Measurements from ENCODE around the gene FHOD1.

DNA sequence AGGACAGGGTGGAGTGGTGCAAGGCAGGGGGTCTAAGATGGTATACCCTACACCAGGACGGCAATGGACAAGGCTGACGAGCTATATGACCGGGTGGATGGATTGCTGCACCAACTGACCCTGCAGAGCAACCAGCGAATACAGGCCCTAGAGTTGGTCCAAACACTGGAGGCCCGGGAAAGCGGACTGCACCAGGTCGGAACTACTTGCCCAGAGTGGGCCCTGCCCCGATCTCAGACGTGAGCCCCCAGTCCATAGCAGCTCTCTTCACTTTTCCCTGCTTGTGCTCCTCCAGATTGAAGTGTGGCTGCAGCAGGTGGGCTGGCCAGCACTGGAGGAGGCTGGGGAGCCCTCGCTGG, 35.1 kb upstream of the FHOD1 start:
- TF ChIP-seq, protein P1, sequence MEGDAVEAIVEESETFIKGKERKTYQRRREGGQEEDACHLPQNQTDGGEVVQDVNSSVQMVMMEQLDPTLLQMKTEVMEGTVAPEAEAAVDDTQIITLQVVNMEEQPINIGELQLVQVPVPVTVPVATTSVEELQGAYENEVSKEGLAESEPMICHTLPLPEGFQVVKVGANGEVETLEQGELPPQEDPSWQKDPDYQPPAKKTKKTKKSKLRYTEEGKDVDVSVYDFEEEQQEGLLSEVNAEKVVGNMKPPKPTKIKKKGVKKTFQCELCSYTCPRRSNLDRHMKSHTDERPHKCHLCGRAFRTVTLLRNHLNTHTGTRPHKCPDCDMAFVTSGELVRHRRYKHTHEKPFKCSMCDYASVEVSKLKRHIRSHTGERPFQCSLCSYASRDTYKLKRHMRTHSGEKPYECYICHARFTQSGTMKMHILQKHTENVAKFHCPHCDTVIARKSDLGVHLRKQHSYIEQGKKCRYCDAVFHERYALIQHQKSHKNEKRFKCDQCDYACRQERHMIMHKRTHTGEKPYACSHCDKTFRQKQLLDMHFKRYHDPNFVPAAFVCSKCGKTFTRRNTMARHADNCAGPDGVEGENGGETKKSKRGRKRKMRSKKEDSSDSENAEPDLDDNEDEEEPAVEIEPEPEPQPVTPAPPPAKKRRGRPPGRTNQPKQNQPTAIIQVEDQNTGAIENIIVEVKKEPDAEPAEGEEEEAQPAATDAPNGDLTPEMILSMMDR (IDR thresholded peaks at IDR 0.05) = no peak
- no peak for TF ChIP-seq EZH2 (IDR thresholded peaks at IDR 0.05; ENCODE audit: borderline replicate concordance, insufficient read depth, low read depth, low read length, poor library complexity, severe bottlenecking)

Measured in B cell (primary cell).